GM23338 (cell line): ENCODE data around the gene RNASE2.
"Not testable (repeated sequence)": the region's sequence is repeated elsewhere in the genome, so short reads cannot be mapped to it uniquely, and the experiment has no call there.

Experiments used
- CREB1 ChIP-seq: fragments of 250-450 bp; sonication (Bioruptor Pico); IDR thresholded peaks from 2 replicates; pipeline ENCODE4 v1.5.0; 2020; ENCODE audit warnings: low read depth, mild to moderate bottlenecking, moderate library complexity
- EZH2 ChIP-seq: fragments of 200-600 bp; sonication (generic); IDR thresholded peaks from one replicate; pipeline ENCODE4 v1.8.0; 2017; ENCODE audit warnings: antibody characterized with exemption, mild to moderate bottlenecking, low read depth; ENCODE audit not compliant: unreplicated experiment
- EZH2phosphoT487 ChIP-seq: fragments of 200-600 bp; sonication (generic); IDR thresholded peaks from one replicate; pipeline ENCODE4 v1.8.1; 2018; ENCODE audit warnings: antibody characterized with exemption; ENCODE audit not compliant: unreplicated experiment
- JUNB ChIP-seq: IDR thresholded peaks from one replicate; pipeline ENCODE4 v1.6.1; 2016; ENCODE audit warnings: antibody characterized with exemption; ENCODE audit not compliant: unreplicated experiment
- POLR2AphosphoS5 ChIP-seq: IDR thresholded peaks from 2 replicates; pipeline ENCODE4 v1.6.1; 2016; ENCODE audit warnings: antibody characterized with exemption, low read depth
- STAT1 ChIP-seq: IDR thresholded peaks from one replicate; pipeline ENCODE4 v1.6.1; 2016; ENCODE audit warnings: antibody characterized with exemption; ENCODE audit not compliant: unreplicated experiment
- ZNF114 ChIP-seq: fragments of 250-450 bp; sonication (Bioruptor Pico); IDR thresholded peaks from 2 replicates; pipeline ENCODE4 v1.5.0; 2020; ENCODE audit warnings: mild to moderate bottlenecking, moderate library complexity
- TF ChIP-seq, protein P1 (sequence below), 2 experiments: fragments of 200-600 bp in 1 of 2; sonication (generic) in 1 of 2; conservative IDR thresholded peaks; 2 replicates each; pipeline versions ENCODE4 v1.5.1 to v1.6.1; 2016 to 2017; ENCODE audit warnings: antibody characterized with exemption in 2 of 2, low read depth in 2 of 2, mild to moderate bottlenecking in 2 of 2, moderate library complexity in 1 of 2
- TF ChIP-seq, protein P2 (sequence below): IDR thresholded peaks from one replicate; pipeline ENCODE4 v1.6.1; 2018; ENCODE audit warnings: antibody characterized with exemption; ENCODE audit not compliant: unreplicated experiment
- TF ChIP-seq, protein P3 (sequence below): fragments of 250-450 bp; sonication (Bioruptor Pico); IDR thresholded peaks from 2 replicates; pipeline ENCODE4 v1.5.0; 2020; ENCODE audit warnings: mild to moderate bottlenecking, moderate library complexity
- TF ChIP-seq, protein P4 (sequence below): IDR thresholded peaks from 2 replicates; pipeline ENCODE4 v1.6.1; 2016; ENCODE audit warnings: antibody characterized with exemption

DNA sequence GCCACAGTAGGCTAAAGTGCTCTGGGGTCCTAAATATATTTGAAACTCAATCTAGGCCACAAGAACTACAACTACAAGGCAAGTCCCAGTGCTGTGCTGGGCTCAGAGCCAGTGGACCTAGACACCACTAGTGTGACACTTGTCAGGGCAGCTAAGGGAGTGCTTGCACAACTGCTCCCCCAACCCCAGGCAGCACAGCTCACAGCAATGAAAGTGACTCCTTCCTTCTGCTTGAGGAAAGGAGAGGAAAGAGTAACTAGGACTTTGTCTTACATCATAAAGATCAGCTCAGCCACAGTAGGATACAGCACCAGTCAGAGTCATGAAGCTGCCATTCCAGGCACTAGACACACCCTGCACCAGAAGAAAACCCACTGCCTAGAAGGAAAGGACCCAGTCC lies 3.7 kb downstream of the RNASE2 start:
- TF ChIP-seq, protein P1, sequence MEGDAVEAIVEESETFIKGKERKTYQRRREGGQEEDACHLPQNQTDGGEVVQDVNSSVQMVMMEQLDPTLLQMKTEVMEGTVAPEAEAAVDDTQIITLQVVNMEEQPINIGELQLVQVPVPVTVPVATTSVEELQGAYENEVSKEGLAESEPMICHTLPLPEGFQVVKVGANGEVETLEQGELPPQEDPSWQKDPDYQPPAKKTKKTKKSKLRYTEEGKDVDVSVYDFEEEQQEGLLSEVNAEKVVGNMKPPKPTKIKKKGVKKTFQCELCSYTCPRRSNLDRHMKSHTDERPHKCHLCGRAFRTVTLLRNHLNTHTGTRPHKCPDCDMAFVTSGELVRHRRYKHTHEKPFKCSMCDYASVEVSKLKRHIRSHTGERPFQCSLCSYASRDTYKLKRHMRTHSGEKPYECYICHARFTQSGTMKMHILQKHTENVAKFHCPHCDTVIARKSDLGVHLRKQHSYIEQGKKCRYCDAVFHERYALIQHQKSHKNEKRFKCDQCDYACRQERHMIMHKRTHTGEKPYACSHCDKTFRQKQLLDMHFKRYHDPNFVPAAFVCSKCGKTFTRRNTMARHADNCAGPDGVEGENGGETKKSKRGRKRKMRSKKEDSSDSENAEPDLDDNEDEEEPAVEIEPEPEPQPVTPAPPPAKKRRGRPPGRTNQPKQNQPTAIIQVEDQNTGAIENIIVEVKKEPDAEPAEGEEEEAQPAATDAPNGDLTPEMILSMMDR (conservative IDR thresholded peaks at IDR 0.05; ENCODE audit: low read depth in 2 of 2): not testable (repeated sequence)
- not testable (repeated sequence) for TF ChIP-seq EZH2phosphoT487; EZH2; JUNB; ZNF114 (CRISPR knock-in tag); POLR2AphosphoS5; CREB1 (CRISPR knock-in tag); STAT1
- TF ChIP-seq, protein P2, sequence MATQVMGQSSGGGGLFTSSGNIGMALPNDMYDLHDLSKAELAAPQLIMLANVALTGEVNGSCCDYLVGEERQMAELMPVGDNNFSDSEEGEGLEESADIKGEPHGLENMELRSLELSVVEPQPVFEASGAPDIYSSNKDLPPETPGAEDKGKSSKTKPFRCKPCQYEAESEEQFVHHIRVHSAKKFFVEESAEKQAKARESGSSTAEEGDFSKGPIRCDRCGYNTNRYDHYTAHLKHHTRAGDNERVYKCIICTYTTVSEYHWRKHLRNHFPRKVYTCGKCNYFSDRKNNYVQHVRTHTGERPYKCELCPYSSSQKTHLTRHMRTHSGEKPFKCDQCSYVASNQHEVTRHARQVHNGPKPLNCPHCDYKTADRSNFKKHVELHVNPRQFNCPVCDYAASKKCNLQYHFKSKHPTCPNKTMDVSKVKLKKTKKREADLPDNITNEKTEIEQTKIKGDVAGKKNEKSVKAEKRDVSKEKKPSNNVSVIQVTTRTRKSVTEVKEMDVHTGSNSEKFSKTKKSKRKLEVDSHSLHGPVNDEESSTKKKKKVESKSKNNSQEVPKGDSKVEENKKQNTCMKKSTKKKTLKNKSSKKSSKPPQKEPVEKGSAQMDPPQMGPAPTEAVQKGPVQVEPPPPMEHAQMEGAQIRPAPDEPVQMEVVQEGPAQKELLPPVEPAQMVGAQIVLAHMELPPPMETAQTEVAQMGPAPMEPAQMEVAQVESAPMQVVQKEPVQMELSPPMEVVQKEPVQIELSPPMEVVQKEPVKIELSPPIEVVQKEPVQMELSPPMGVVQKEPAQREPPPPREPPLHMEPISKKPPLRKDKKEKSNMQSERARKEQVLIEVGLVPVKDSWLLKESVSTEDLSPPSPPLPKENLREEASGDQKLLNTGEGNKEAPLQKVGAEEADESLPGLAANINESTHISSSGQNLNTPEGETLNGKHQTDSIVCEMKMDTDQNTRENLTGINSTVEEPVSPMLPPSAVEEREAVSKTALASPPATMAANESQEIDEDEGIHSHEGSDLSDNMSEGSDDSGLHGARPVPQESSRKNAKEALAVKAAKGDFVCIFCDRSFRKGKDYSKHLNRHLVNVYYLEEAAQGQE: not testable (repeated sequence)
- TF ChIP-seq, protein P3, sequence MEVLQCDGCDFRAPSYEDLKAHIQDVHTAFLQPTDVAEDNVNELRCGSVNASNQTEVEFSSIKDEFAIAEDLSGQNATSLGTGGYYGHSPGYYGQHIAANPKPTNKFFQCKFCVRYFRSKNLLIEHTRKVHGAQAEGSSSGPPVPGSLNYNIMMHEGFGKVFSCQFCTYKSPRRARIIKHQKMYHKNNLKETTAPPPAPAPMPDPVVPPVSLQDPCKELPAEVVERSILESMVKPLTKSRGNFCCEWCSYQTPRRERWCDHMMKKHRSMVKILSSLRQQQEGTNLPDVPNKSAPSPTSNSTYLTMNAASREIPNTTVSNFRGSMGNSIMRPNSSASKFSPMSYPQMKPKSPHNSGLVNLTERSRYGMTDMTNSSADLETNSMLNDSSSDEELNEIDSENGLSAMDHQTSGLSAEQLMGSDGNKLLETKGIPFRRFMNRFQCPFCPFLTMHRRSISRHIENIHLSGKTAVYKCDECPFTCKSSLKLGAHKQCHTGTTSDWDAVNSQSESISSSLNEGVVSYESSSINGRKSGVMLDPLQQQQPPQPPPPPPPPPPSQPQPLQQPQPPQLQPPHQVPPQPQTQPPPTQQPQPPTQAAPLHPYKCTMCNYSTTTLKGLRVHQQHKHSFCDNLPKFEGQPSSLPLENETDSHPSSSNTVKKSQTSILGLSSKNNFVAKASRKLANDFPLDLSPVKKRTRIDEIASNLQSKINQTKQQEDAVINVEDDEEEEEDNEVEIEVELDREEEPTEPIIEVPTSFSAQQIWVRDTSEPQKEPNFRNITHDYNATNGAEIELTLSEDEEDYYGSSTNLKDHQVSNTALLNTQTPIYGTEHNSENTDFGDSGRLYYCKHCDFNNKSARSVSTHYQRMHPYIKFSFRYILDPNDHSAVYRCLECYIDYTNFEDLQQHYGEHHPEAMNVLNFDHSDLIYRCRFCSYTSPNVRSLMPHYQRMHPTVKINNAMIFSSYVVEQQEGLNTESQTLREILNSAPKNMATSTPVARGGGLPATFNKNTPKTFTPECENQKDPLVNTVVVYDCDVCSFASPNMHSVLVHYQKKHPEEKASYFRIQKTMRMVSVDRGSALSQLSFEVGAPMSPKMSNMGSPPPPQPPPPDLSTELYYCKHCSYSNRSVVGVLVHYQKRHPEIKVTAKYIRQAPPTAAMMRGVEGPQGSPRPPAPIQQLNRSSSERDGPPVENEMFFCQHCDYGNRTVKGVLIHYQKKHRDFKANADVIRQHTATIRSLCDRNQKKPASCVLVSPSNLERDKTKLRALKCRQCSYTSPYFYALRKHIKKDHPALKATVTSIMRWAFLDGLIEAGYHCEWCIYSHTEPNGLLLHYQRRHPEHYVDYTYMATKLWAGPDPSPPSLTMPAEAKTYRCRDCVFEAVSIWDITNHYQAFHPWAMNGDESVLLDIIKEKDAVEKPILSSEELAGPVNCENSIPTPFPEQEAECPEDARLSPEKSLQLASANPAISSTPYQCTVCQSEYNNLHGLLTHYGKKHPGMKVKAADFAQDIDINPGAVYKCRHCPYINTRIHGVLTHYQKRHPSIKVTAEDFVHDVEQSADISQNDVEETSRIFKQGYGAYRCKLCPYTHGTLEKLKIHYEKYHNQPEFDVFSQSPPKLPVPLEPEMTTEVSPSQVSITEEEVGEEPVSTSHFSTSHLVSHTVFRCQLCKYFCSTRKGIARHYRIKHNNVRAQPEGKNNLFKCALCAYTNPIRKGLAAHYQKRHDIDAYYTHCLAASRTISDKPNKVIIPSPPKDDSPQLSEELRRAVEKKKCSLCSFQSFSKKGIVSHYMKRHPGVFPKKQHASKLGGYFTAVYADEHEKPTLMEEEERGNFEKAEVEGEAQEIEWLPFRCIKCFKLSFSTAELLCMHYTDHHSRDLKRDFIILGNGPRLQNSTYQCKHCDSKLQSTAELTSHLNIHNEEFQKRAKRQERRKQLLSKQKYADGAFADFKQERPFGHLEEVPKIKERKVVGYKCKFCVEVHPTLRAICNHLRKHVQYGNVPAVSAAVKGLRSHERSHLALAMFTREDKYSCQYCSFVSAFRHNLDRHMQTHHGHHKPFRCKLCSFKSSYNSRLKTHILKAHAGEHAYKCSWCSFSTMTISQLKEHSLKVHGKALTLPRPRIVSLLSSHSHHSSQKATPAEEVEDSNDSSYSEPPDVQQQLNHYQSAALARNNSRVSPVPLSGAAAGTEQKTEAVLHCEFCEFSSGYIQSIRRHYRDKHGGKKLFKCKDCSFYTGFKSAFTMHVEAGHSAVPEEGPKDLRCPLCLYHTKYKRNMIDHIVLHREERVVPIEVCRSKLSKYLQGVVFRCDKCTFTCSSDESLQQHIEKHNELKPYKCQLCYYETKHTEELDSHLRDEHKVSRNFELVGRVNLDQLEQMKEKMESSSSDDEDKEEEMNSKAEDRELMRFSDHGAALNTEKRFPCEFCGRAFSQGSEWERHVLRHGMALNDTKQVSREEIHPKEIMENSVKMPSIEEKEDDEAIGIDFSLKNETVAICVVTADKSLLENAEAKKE (CRISPR knock-in tag): not testable (repeated sequence)
- TF ChIP-seq, protein P4, sequence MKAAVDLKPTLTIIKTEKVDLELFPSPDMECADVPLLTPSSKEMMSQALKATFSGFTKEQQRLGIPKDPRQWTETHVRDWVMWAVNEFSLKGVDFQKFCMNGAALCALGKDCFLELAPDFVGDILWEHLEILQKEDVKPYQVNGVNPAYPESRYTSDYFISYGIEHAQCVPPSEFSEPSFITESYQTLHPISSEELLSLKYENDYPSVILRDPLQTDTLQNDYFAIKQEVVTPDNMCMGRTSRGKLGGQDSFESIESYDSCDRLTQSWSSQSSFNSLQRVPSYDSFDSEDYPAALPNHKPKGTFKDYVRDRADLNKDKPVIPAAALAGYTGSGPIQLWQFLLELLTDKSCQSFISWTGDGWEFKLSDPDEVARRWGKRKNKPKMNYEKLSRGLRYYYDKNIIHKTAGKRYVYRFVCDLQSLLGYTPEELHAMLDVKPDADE: not testable (repeated sequence)
